Measurements from ENCODE around the gene TUBB4A.

TUBB4A gene

GRCh38 chr19:6472713-6473112, 29.4 kb downstream of the TUBB4A start:
- no peaks in the 10 kb centered on the region for H3K79me2 ChIP-seq
- no peak overlapping the region for H3K4me2 ChIP-seq (ENCODE audit: low read length)
- no peaks in the 10 kb centered on the region for H3K27me3 ChIP-seq (ENCODE audit: control insufficient read depth, insufficient read depth, low read length)
- no peaks in the 10 kb centered on the region for H3K36me3 ChIP-seq (ENCODE audit: control insufficient read depth, insufficient read depth, low read length)
- no peak overlapping the region for H3K27ac ChIP-seq
- no peaks in the 10 kb centered on the region for H3K4me1 ChIP-seq
- no peak overlapping the region for H3K9ac ChIP-seq
- H3K4me3 ChIP-seq (ENCODE audit: low read depth, low read length), result no peak overlapping the region
- H3K9me3 ChIP-seq (ENCODE audit: control insufficient read depth, low read length), result no peaks in the 10 kb centered on the region
- no peak overlapping the region for H2AFZ ChIP-seq
- TF ChIP-seq, protein P1, sequence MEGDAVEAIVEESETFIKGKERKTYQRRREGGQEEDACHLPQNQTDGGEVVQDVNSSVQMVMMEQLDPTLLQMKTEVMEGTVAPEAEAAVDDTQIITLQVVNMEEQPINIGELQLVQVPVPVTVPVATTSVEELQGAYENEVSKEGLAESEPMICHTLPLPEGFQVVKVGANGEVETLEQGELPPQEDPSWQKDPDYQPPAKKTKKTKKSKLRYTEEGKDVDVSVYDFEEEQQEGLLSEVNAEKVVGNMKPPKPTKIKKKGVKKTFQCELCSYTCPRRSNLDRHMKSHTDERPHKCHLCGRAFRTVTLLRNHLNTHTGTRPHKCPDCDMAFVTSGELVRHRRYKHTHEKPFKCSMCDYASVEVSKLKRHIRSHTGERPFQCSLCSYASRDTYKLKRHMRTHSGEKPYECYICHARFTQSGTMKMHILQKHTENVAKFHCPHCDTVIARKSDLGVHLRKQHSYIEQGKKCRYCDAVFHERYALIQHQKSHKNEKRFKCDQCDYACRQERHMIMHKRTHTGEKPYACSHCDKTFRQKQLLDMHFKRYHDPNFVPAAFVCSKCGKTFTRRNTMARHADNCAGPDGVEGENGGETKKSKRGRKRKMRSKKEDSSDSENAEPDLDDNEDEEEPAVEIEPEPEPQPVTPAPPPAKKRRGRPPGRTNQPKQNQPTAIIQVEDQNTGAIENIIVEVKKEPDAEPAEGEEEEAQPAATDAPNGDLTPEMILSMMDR (IDR thresholded peaks at IDR 0.05), result no peak

- no peak overlapping the region for H3K4me3 ChIP-seq (ENCODE audit: low read depth, low read length)
- no peak overlapping the region for H2AFZ ChIP-seq
- H3K27ac ChIP-seq, result no peak overlapping the region
- TF ChIP-seq, protein P1 (IDR thresholded peaks at IDR 0.05), result no peak
- no peaks in the 10 kb centered on the region for H3K79me2 ChIP-seq
- H3K4me2 ChIP-seq (ENCODE audit: low read length), result no peak overlapping the region
- no peaks in the 10 kb centered on the region for H3K27me3 ChIP-seq (ENCODE audit: control insufficient read depth, insufficient read depth, low read length)
- H3K36me3 ChIP-seq (ENCODE audit: control insufficient read depth, insufficient read depth, low read length), result no peaks in the 10 kb centered on the region
- H3K4me1 ChIP-seq, result no peaks in the 10 kb centered on the region
- H3K9ac ChIP-seq, result no peak overlapping the region
- H3K9me3 ChIP-seq (ENCODE audit: control insufficient read depth, low read length), result no peaks in the 10 kb centered on the region
Measured at GRCh38 chr19:6471076-6471475, 31.0 kb downstream of the TUBB4A start.

- Histone ChIP-seq H2AFZ (no peak overlapping the region), H3K27ac (no peak overlapping the region), H3K4me3 (ENCODE audit: low read depth, low read length) (no peak overlapping the region), H3K9me3 (ENCODE audit: control insufficient read depth, low read length) (no peaks in the 10 kb centered on the region), H3K79me2 (no peaks in the 10 kb centered on the region), H3K9ac (no peak overlapping the region), H3K36me3 (ENCODE audit: control insufficient read depth, insufficient read depth, low read length) (no peaks in the 10 kb centered on the region), H3K4me2 (ENCODE audit: low read length) (no peak overlapping the region), H3K27me3 (ENCODE audit: control insufficient read depth, insufficient read depth, low read length) (no peaks in the 10 kb centered on the region), H3K4me1 (no peaks in the 10 kb centered on the region)
- TF ChIP-seq, protein P1 (IDR thresholded peaks at IDR 0.05), result no peak
Measured at GRCh38 chr19:6470173-6470572, 31.9 kb downstream of the TUBB4A start.

DNA sequence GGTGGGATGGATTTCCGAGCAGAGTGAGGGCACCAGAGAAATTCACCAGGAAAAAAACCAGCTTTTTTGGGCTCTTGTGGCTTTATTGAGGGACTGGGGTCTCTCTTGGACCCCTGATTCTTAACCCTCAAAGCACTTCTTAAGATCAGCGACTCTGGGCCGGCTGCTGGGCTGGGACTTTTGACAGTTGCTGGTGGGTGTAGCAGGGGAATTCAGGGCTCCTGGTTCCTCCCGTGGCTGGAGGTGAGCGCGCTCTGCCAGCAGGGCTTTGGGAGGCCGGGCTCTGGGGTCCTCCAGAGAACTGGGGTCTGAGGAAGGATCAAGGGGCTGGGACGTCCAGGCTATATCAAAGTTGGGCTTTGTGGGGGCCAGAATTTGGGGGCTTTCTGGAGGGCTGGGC, 34.7 kb downstream of the TUBB4A start:
- H3K36me3 ChIP-seq (ENCODE audit: control insufficient read depth, insufficient read depth, low read length), result no peaks in the 10 kb centered on the region
- no peak overlapping the region for H3K4me3 ChIP-seq (ENCODE audit: low read depth, low read length)
- H3K9me3 ChIP-seq (ENCODE audit: control insufficient read depth, low read length), result no peaks in the 10 kb centered on the region
- no peak overlapping the region for H2AFZ ChIP-seq
- peaks cover 2% of the 10 kb centered on the region for H3K4me1 ChIP-seq
- no peak overlapping the region for H3K4me2 ChIP-seq (ENCODE audit: low read length)
- H3K79me2 ChIP-seq, result no peaks in the 10 kb centered on the region
- no peak overlapping the region for H3K27ac ChIP-seq
- TF ChIP-seq, protein P1 (IDR thresholded peaks at IDR 0.05), result no peak
- no peak overlapping the region for H3K9ac ChIP-seq
- H3K27me3 ChIP-seq (ENCODE audit: control insufficient read depth, insufficient read depth, low read length), result no peaks in the 10 kb centered on the region

DNA sequence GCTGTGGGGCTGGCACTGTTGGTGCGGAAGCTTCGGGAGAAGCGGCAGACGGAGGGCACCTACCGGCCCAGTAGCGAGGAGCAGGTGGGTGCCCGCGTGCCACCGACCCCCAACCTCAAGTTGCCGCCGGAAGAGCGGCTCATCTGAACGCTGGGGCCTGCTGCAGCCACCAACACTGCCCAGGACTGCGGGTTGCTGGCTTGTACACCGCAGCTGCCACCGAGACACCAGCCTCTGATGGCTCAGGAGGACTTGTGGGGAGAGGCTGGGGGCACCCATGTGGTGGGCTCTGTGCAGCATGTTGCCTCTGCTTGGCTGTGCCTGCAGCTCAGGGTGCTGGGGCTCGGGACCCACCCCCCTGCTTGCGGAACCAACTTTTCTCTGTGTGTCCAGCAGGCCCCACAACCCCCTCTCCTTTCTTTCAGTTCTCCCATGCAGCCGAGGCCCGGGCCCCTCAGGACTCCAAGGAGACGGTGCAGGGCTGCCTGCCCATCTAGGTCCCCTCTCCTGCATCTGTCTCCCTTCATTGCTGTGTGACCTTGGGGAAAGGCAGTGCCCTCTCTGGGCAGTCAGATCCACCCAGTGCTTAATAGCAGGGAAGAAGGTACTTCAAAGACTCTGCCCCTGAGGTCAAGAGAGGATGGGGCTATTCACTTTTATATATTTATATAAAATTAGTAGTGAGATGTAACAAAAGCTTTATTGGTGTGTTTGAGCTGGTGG, 35.4 kb downstream of the TUBB4A start:
- H3K4me3 ChIP-seq (ENCODE audit: low read depth, low read length), result no peak overlapping the region
- no peak overlapping the region for H3K9ac ChIP-seq
- H3K4me2 ChIP-seq (ENCODE audit: low read length), result no peak overlapping the region
- TF ChIP-seq, protein P1 (IDR thresholded peaks at IDR 0.05), result no peak
- no peaks in the 10 kb centered on the region for H3K36me3 ChIP-seq (ENCODE audit: control insufficient read depth, insufficient read depth, low read length)
- H3K4me1 ChIP-seq, result peaks cover 2% of the 10 kb centered on the region
- H3K27me3 ChIP-seq (ENCODE audit: control insufficient read depth, insufficient read depth, low read length), result no peaks in the 10 kb centered on the region
- no peak overlapping the region for H2AFZ ChIP-seq
- H3K27ac ChIP-seq, result no peak overlapping the region
- H3K9me3 ChIP-seq (ENCODE audit: control insufficient read depth, low read length), result no peaks in the 10 kb centered on the region
- no peaks in the 10 kb centered on the region for H3K79me2 ChIP-seq

All from parathyroid adenoma (tissue), 2 donors.